Panc1 (cell line): Measurements from ENCODE around the gene ATG14.

Experiments
- CTCF ChIP-seq: fragments of 450-650 bp; IDR thresholded peaks from 2 replicates; pipeline ENCODE4 v1.5.1; 2017; ENCODE audit warnings: mild to moderate bottlenecking
- REST ChIP-seq, 2 experiments: IDR thresholded peaks; 2 replicates each; pipeline ENCODE4 v1.6.1; 2011 to 2012; ENCODE audit warnings: low read depth in 2 of 2, control low read depth in 1 of 2, low read length in 1 of 2, mild to moderate bottlenecking in 1 of 2, moderate library complexity in 1 of 2; ENCODE audit not compliant: insufficient read depth in 1 of 2

- TF ChIP-seq CTCF, result no peak
- TF ChIP-seq REST (IDR thresholded peaks at IDR 0.05; ENCODE audit: insufficient read depth in 1 of 2, low read depth in 2 of 2, low read length in 1 of 2), result no peak
These were observed 25.4 kb downstream of the ATG14 start for GRCh38 chr14:55386037-55386808.
